GM12891 (cell line): Measurements from ENCODE around the gene OPALIN.

Source experiments
- POLR2A ChIP-seq: IDR thresholded peaks from 2 replicates; pipeline ENCODE4 v1.6.1; 2011; ENCODE audit warnings: low read depth, low read length, control low read depth
- POLR2AphosphoS5 ChIP-seq: IDR thresholded peaks from 2 replicates; pipeline ENCODE4 v1.6.1; 2011; ENCODE audit warnings: low read depth, low read length, control low read depth
- POU2F2 ChIP-seq: IDR thresholded peaks from 2 replicates; pipeline ENCODE4 v1.6.1; 2011; ENCODE audit warnings: low read depth, mild to moderate bottlenecking, control low read depth, low read length, moderate library complexity
- SPI1 ChIP-seq: IDR thresholded peaks from 2 replicates; pipeline ENCODE4 v1.6.1; 2011; ENCODE audit warnings: low read depth, low read length, control low read depth
- TAF1 ChIP-seq: IDR thresholded peaks from 2 replicates; pipeline ENCODE4 v1.6.1; 2011; ENCODE audit warnings: low read depth, low read length, control low read depth

- TF ChIP-seq POLR2AphosphoS5 (no peak), POLR2A (no peak), TAF1 (no peak), SPI1 (no peak), POU2F2 (no peak)
These were observed 7.7 kb upstream of the OPALIN start for GRCh38 chr10:96366508-96366907.
